ENCODE results near the gene TMEM41B.
"Not testable (repeated sequence)": the region's sequence is repeated elsewhere in the genome, so short reads cannot be mapped to it uniquely, and the experiment has no call there.

DNA sequence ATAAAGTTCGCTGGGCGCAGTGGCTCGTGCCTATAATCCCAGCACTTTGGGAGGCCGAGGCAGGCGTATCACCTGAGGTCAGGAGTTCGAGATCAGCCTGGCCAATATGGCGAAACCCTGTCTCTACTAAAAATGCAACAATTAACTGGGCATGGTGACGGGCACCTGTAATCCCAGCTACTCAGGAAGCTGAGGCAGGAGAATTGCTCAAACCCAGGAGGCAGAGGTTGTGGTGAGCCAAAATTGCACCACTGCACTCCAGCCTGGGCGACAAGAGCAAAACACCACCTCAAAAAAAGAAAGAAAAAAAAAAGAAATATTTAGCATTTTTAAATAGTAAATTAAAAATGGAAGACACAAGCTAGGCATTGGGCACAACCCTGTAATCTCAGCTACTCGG lies 78.2 kb downstream of the TMEM41B start:
- TF ChIP-seq POLR2A (IDR thresholded peaks at IDR 0.05; ENCODE audit: low read depth, low read length); RAD21 (IDR thresholded peaks at IDR 0.05; ENCODE audit: low read length); CEBPB (IDR thresholded peaks at IDR 0.05; ENCODE audit: low read depth, low read length); MAFK (IDR thresholded peaks at IDR 0.05; ENCODE audit: low read depth, low read length); CHD1 (IDR thresholded peaks at IDR 0.05; ENCODE audit: low read depth, low read length); BHLHE40 (IDR thresholded peaks at IDR 0.05; ENCODE audit: low read depth, low read length); MXI1 (IDR thresholded peaks at IDR 0.05; ENCODE audit: borderline replicate concordance, low read depth, low read length): not testable (repeated sequence)
- TF ChIP-seq, protein P1, sequence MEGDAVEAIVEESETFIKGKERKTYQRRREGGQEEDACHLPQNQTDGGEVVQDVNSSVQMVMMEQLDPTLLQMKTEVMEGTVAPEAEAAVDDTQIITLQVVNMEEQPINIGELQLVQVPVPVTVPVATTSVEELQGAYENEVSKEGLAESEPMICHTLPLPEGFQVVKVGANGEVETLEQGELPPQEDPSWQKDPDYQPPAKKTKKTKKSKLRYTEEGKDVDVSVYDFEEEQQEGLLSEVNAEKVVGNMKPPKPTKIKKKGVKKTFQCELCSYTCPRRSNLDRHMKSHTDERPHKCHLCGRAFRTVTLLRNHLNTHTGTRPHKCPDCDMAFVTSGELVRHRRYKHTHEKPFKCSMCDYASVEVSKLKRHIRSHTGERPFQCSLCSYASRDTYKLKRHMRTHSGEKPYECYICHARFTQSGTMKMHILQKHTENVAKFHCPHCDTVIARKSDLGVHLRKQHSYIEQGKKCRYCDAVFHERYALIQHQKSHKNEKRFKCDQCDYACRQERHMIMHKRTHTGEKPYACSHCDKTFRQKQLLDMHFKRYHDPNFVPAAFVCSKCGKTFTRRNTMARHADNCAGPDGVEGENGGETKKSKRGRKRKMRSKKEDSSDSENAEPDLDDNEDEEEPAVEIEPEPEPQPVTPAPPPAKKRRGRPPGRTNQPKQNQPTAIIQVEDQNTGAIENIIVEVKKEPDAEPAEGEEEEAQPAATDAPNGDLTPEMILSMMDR (conservative IDR thresholded peaks at IDR 0.05; ENCODE audit: low read depth, low read length) = not testable (repeated sequence)
- TF ChIP-seq, protein P2, sequence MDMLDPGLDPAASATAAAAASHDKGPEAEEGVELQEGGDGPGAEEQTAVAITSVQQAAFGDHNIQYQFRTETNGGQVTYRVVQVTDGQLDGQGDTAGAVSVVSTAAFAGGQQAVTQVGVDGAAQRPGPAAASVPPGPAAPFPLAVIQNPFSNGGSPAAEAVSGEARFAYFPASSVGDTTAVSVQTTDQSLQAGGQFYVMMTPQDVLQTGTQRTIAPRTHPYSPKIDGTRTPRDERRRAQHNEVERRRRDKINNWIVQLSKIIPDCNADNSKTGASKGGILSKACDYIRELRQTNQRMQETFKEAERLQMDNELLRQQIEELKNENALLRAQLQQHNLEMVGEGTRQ (IDR thresholded peaks at IDR 0.05; ENCODE audit: low read depth, low read length) = not testable (repeated sequence)
